CD4-positive, CD25-positive, alpha-beta regulatory T cell (primary cell): ENCODE data around the gene DENND6B. TPM values are rescaled to one million over a fixed set of nuclear protein-coding genes. Genes with fewer than 3 reads are reported as not detected.

Source experiments
- ATAC-seq, 2 donors: fragments of 150-1000 bp; cut with Tn5 transposase; one replicate each; pipeline ENCODE4 v1.10.0; 2021; ENCODE audit warnings: low read depth in 2 of 2, moderate number of reproducible peaks in 2 of 2, moderate library complexity in 1 of 2
- DNase-seq, 3 donors: peaks; one replicate each; pipeline versions ENCODE4 v3.0.0 to v3.0.0-alpha.2; 2012 to 2022; ENCODE audit warnings: mixed read lengths in 1 of 3
- H3K27ac ChIP-seq: one replicate; pipeline ENCODE4 v1.7.0; 2013; ENCODE audit warnings: mild to moderate bottlenecking, low read length; ENCODE audit not compliant: insufficient read depth, poor library complexity, severe bottlenecking
- H3K27me3 ChIP-seq: one replicate; pipeline ENCODE4 v1.7.0; 2013; ENCODE audit warnings: low read length; ENCODE audit not compliant: control insufficient read depth, insufficient read depth
- H3K36me3 ChIP-seq: one replicate; pipeline ENCODE4 v1.7.0; 2013; ENCODE audit warnings: mild to moderate bottlenecking, low read length, moderate library complexity; ENCODE audit not compliant: control insufficient read depth, insufficient read depth
- H3K4me1 ChIP-seq: 2 replicates; pipeline ENCODE4 v1.7.0; 2013; ENCODE audit warnings: mild to moderate bottlenecking, low read length; ENCODE audit not compliant: insufficient read depth, control insufficient read depth, poor library complexity, severe bottlenecking
- H3K4me3 ChIP-seq: one replicate; pipeline ENCODE4 v1.7.0; 2013; ENCODE audit warnings: low read depth, mild to moderate bottlenecking, low read length, moderate library complexity
- H3K9me3 ChIP-seq, 2 experiments: 1 replicate in 1 of 2; 2 replicates in 1 of 2; pipeline ENCODE4 v1.7.0; 2013; ENCODE audit warnings: low read length in 2 of 2, mild to moderate bottlenecking in 1 of 2, moderate library complexity in 1 of 2; ENCODE audit not compliant: control insufficient read depth in 2 of 2
- H3K27ac Mint-ChIP-seq, 3 donors: one replicate each; pipeline ENCODE4 v1.8.0; 2020 to 2022; ENCODE audit warnings: mild to moderate bottlenecking in 3 of 3, mixed read lengths in 3 of 3, moderate library complexity in 2 of 3
- H3K27me3 Mint-ChIP-seq: one replicate; pipeline ENCODE4 v1.8.0; 2022; ENCODE audit warnings: mild to moderate bottlenecking, mixed read lengths
- H3K36me3 Mint-ChIP-seq: one replicate; pipeline ENCODE4 v1.8.0; 2020; ENCODE audit warnings: mixed read lengths
- H3K4me1 Mint-ChIP-seq, 4 donors: one replicate each; pipeline ENCODE4 v1.8.0; 2020 to 2022; ENCODE audit warnings: mixed read lengths in 4 of 4, mild to moderate bottlenecking in 1 of 4
- H3K4me3 Mint-ChIP-seq, 4 donors: one replicate each; pipeline ENCODE4 v1.8.0; 2020 to 2022; ENCODE audit warnings: mild to moderate bottlenecking in 4 of 4, mixed read lengths in 4 of 4, moderate library complexity in 3 of 4
- H3K9me3 Mint-ChIP-seq, 7 donors: one replicate each; pipeline ENCODE4 v1.8.0; 2020 to 2022; ENCODE audit warnings: mixed read lengths in 7 of 7, mild to moderate bottlenecking in 3 of 7, moderate library complexity in 2 of 7
- polyA plus RNA-seq, 4 donors: library from polyadenylated mRNA; unstranded; fragments of 300-500 nt; fragmentation: Illumina TruSeq; gene quantifications; one replicate each; pipeline ENCODE4 v1.2.3, GENCODE V29; 2021
- total RNA-seq: library from RNA; stranded (reverse); gene quantifications from one replicate; pipeline ENCODE4 v1.2.3, GENCODE V29; 2022

Gene DENND6B
- total and polyA plus RNA-seq, 5 donors from 2014 or later, result 0.48 to 2.1 (median 0.56) TPM

GRCh38 chr22:50268655-50269113 is 58.1 kb downstream of the DENND6B start:
- Mint-ChIP-seq H3K4me3 (peak overlapping the region; percentile 18 to 81 (median 58)), H3K4me1 (peaks cover 0 to 26% (median 2%) of the 10 kb centered on the region in 4 donors), H3K9me3 (no peaks in the 10 kb centered on the region), H3K27me3 (peaks cover 16% of the 10 kb centered on the region), H3K36me3 (no peaks in the 10 kb centered on the region), H3K27ac (no peak overlapping the region)
- no peak for ATAC-seq
- Histone ChIP-seq H3K4me1 (peaks cover 30% of the 10 kb centered on the region), H3K27me3 (no peaks in the 10 kb centered on the region), H3K4me3 (no peak overlapping the region), H3K27ac (no peak overlapping the region), H3K36me3 (no peaks in the 10 kb centered on the region), H3K9me3 (no peaks in the 10 kb centered on the region)
- no peak for DNase-seq

DNA sequence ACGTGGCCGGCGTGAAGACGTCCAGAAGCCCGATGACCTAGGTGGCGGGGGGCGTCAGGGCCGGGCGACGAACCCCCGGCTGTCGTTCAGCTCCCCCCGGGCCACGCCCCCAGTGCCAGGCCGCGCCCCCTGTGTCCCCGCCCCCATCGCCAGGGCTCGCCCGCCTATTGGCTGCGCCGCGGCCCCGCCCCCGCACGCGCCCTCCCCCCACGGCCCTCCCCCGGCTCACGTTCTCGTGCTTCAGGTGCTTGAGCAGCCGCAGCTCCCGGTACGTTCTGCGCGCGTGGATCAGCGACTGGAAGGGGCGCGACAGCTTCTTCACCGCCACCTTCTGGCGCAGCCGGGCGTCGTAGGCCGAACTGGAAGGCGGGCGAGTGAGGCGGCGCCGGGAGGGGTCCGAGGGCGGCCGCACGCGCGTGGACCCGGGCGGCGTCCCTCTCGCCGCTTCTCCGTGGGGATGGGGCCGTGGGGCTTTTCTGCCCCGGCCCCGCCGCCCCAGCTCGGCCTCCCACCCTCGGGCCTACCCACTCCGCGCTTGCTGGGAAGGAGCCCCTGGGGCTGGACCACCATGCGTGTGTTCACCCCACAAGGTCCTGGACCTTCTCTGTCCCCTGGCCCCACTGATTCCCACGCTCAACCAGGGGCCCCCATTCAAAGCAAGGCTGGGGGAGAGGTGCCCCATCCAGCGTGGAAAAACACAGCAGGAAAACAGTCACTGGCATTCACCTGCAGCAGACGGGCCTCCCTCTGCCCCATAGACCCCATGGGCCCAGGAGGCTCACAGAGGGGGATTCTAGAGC is 59.0 kb downstream of the DENND6B start:
- H3K4me3 Mint-ChIP-seq, result peak overlapping the region in 2 of 4 donors; percentile 38 to 52
- no peaks in the 10 kb centered on the region for H3K9me3 Mint-ChIP-seq

GRCh38 chr22:50266994-50267393 is 59.8 kb downstream of the DENND6B start:
- no peaks in the 10 kb centered on the region for H3K9me3 Mint-ChIP-seq
- H3K4me3 ChIP-seq, result no peak overlapping the region
- no peaks in the 10 kb centered on the region for H3K9me3 ChIP-seq
- DNase-seq (no peak), ATAC-seq (no peak)
- H3K27me3 ChIP-seq, result no peaks in the 10 kb centered on the region
- H3K36me3 Mint-ChIP-seq, result no peaks in the 10 kb centered on the region
- H3K4me1 Mint-ChIP-seq, result peaks cover 0 to 25% (median 3%) of the 10 kb centered on the region in 4 donors
- no peak overlapping the region for H3K27ac ChIP-seq
- H3K27me3 Mint-ChIP-seq, result peaks cover 22% of the 10 kb centered on the region
- no peak overlapping the region for H3K27ac Mint-ChIP-seq
- peak overlapping the region in 1 of 4 donors; percentile 25 for H3K4me3 Mint-ChIP-seq
- peaks cover 32% of the 10 kb centered on the region for H3K4me1 ChIP-seq
- no peaks in the 10 kb centered on the region for H3K36me3 ChIP-seq

More for the DNA sequence above, 59.0 kb downstream of the DENND6B start:
- DNase-seq, result peak; percentile 28 to 54 (median 38)
- peaks cover 19% of the 10 kb centered on the region for H3K27me3 Mint-ChIP-seq
- Histone ChIP-seq H3K9me3 (no peaks in the 10 kb centered on the region), H3K27me3 (no peaks in the 10 kb centered on the region), H3K36me3 (no peaks in the 10 kb centered on the region), H3K4me3 (no peak overlapping the region), H3K4me1 (peaks cover 30% of the 10 kb centered on the region), H3K27ac (no peak overlapping the region)
- no peak overlapping the region for H3K27ac Mint-ChIP-seq
- no peaks in the 10 kb centered on the region for H3K36me3 Mint-ChIP-seq
- ATAC-seq, result peak; percentile 6 to 22
- peaks cover 0 to 25% (median 2%) of the 10 kb centered on the region in 4 donors for H3K4me1 Mint-ChIP-seq

- H3K4me1 ChIP-seq, result peaks cover 24% of the 10 kb centered on the region
- H3K36me3 Mint-ChIP-seq, result no peaks in the 10 kb centered on the region
- no peak overlapping the region for H3K27ac Mint-ChIP-seq
Observed at GRCh38 chr22:50264946-50265669, 61.7 kb downstream of the DENND6B start.

GRCh38 chr22:50264104-50264745 is 62.6 kb downstream of the DENND6B start:
- ATAC-seq, result no peak
- H3K27ac ChIP-seq, result no peak overlapping the region
- H3K4me3 Mint-ChIP-seq, result no peak overlapping the region

More at GRCh38 chr22:50264946-50265669, 61.7 kb downstream of the DENND6B start:
- no peaks in the 10 kb centered on the region for H3K9me3 ChIP-seq
- no peaks in the 10 kb centered on the region for H3K36me3 ChIP-seq
- no peak overlapping the region for H3K4me3 Mint-ChIP-seq
- no peak overlapping the region for H3K27ac ChIP-seq
- ATAC-seq, result no peak
- H3K4me1 Mint-ChIP-seq, result peaks cover 0 to 20% (median 3%) of the 10 kb centered on the region in 4 donors
- H3K27me3 Mint-ChIP-seq, result peaks cover 22% of the 10 kb centered on the region
- no peak overlapping the region for H3K4me3 ChIP-seq
- no peaks in the 10 kb centered on the region for H3K9me3 Mint-ChIP-seq
- no peaks in the 10 kb centered on the region for H3K27me3 ChIP-seq
- no peak for DNase-seq

GRCh38 chr22:50262973-50263617 is 63.7 kb downstream of the DENND6B start:
- Histone ChIP-seq H3K27ac (no peak overlapping the region), H3K27me3 (no peaks in the 10 kb centered on the region), H3K36me3 (no peaks in the 10 kb centered on the region), H3K9me3 (no peaks in the 10 kb centered on the region), H3K4me3 (no peak overlapping the region), H3K4me1 (peaks cover 15% of the 10 kb centered on the region)
- Mint-ChIP-seq H3K4me3 (no peak overlapping the region), H3K4me1 (peaks cover 0 to 11% (median 1%) of the 10 kb centered on the region in 4 donors), H3K27ac (no peak overlapping the region), H3K36me3 (no peaks in the 10 kb centered on the region), H3K9me3 (no peaks in the 10 kb centered on the region), H3K27me3 (peaks cover 34% of the 10 kb centered on the region)
- no peak for DNase-seq
- no peak for ATAC-seq

More at GRCh38 chr22:50264104-50264745, 62.6 kb downstream of the DENND6B start:
- Mint-ChIP-seq H3K4me1 (peaks cover 0 to 18% (median 3%) of the 10 kb centered on the region in 4 donors), H3K9me3 (no peaks in the 10 kb centered on the region), H3K27me3 (peaks cover 29% of the 10 kb centered on the region), H3K36me3 (no peaks in the 10 kb centered on the region), H3K27ac (no peak overlapping the region)
- Histone ChIP-seq H3K27me3 (no peaks in the 10 kb centered on the region), H3K36me3 (no peaks in the 10 kb centered on the region), H3K4me3 (no peak overlapping the region), H3K9me3 (no peaks in the 10 kb centered on the region), H3K4me1 (peaks cover 18% of the 10 kb centered on the region)
- DNase-seq, result no peak

GRCh38 chr22:50262460-50262911 is 64.3 kb downstream of the DENND6B start:
- H3K27ac ChIP-seq, result no peak overlapping the region
- H3K27ac Mint-ChIP-seq, result peak overlapping the region in 1 of 3 donors; percentile 26
- peaks cover 0 to 10% (median under 1%) of the 10 kb centered on the region in 4 donors for H3K4me1 Mint-ChIP-seq

More at GRCh38 chr22:50262460-50262911, 64.3 kb downstream of the DENND6B start:
- no peak for DNase-seq
- no peak for ATAC-seq
- Mint-ChIP-seq H3K36me3 (no peaks in the 10 kb centered on the region), H3K4me3 (peak overlapping the region; percentile 2 to 70 (median 42)), H3K27me3 (peaks cover 34% of the 10 kb centered on the region), H3K9me3 (no peaks in the 10 kb centered on the region)
- H3K4me3 ChIP-seq, result no peak overlapping the region
- no peaks in the 10 kb centered on the region for H3K36me3 ChIP-seq
- H3K9me3 ChIP-seq, result no peaks in the 10 kb centered on the region
- H3K4me1 ChIP-seq, result peaks cover 12% of the 10 kb centered on the region
- H3K27me3 ChIP-seq, result no peaks in the 10 kb centered on the region
